AG20443 (cell line): ENCODE data around the gene UBE2B.

Source experiments
- DNase-seq: peaks from one replicate; pipeline ENCODE4 v3.0.0; 2012; ENCODE audit warnings: low spot score, mixed read lengths

The UBE2B gene

GRCh38 chr5:134437847-134438581, 66.6 kb downstream of the UBE2B start:
- DNase-seq, result peak; percentile 48

- DNase-seq, result no peak
Measured at GRCh38 chr5:134438721-134439123, 67.4 kb downstream of the UBE2B start.

DNA sequence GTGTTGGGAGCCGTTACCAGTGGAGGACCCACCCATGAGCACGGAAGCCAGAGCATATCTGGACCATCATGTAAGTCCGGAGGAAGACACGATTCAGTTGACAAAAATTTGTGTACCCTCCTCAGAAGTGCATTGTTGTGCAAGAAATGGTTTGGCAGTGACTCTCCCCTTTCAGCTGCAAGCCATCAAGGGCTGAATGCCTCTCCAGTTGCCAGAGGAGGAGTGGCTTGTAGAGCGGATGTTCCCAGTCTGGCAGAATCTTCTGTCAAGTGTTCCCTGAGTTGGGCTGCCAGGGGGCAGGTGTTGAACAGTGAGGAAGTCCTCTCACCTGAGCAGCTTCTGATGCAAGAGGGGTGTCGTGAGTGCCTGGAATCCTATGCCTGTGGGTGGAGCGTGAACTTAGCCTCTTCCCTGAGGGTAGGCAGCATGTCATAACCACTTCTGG, 67.9 kb downstream of the UBE2B start:
- DNase-seq, result peak; percentile 91

DNA sequence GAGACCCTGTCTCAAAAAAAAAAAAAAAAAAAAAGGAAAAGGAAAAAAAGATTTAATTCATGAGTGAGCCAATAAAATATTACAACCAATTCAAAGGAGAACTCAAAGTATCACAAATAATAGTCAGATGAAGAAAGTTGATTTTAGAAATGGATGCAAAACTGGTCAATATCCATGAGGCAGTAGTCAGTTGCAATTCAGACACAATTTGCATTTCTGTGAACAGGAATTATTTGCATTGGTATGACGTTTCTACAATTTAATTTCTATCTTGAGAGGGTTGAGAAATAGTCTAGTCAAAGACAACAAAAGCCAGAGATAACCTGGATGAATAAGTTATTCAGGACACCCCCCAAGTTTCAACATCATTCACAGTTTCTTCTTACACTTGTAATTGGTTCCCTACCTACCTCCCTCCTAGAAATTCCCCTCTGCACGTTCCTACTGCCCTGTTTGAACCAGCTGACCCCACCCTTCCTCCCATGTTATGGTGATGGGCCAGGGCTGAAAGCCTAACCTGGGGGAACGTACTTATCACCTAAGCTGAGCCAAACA, 68.9 kb downstream of the UBE2B start:
- no peak for DNase-seq
